IMR-90 (cell line): Measurements from ENCODE around the gene ABR.

Experiments
- CEBPB ChIP-seq: IDR thresholded peaks from 2 replicates; pipeline ENCODE4 v1.6.1; 2012; ENCODE audit warnings: low read depth, low read length, improper control_type of control experiment
- CHD1 ChIP-seq: IDR thresholded peaks from 2 replicates; pipeline ENCODE4 v1.6.1; 2012; ENCODE audit warnings: low read depth, low read length, improper control_type of control experiment
- FOS ChIP-seq: fragments of 150-350 bp; IDR thresholded peaks from 2 replicates; pipeline ENCODE4 v1.6.1; 2016; ENCODE audit warnings: low read depth, low read length
- MAZ ChIP-seq: IDR thresholded peaks from 2 replicates; pipeline ENCODE4 v1.6.1; 2012; ENCODE audit warnings: low read depth, mild to moderate bottlenecking, low read length, improper control_type of control experiment, moderate library complexity, borderline replicate concordance
- POLR2A ChIP-seq: IDR thresholded peaks from 2 replicates; pipeline ENCODE4 v1.6.1; 2012; ENCODE audit warnings: mild to moderate bottlenecking, low read depth, low read length
- RAD21 ChIP-seq: IDR thresholded peaks from 2 replicates; pipeline ENCODE4 v1.6.1; 2012; ENCODE audit warnings: low read length, improper control_type of control experiment
- SMC3 ChIP-seq: fragments of 150-350 bp; IDR thresholded peaks from 2 replicates; pipeline ENCODE4 v1.6.1; 2016; ENCODE audit warnings: low read depth, mild to moderate bottlenecking, antibody characterized with exemption, low read length, moderate library complexity
- TF ChIP-seq, protein P1 (sequence below): conservative IDR thresholded peaks from 2 replicates; pipeline ENCODE4 v1.5.1; 2012; ENCODE audit warnings: mild to moderate bottlenecking, low read depth, low read length, improper control_type of control experiment
- TF ChIP-seq, protein P2 (sequence below): fragments of 150-350 bp; IDR thresholded peaks from 2 replicates; pipeline ENCODE4 v1.6.1; 2017; ENCODE audit warnings: mild to moderate bottlenecking, antibody characterized with exemption, low read length, low read depth

DNA sequence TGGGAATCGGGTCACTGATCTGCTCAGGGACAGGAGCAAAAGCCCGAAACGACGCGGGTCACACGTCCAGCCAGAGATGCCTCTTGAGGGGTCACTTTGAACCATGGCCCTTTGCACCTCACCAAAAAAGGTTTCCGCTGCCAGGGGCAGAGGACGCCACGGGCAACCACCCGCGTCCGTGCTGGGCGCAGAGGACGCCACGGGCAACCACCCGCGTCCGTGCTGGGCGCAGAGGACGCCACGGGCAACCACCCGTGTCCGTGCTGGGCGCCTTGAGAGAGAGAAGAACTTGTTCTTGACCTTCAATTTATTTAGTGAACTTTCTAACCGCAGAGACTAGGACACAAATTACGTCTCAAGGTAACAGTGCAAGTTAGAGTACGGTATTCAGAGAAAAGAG lies 147.4 kb downstream of the ABR start:
- TF ChIP-seq POLR2A (no peak), CEBPB (no peak), SMC3 (no peak), RAD21 (no peak), MAZ (no peak), CHD1 (no peak), FOS (no peak)
- TF ChIP-seq, protein P1, sequence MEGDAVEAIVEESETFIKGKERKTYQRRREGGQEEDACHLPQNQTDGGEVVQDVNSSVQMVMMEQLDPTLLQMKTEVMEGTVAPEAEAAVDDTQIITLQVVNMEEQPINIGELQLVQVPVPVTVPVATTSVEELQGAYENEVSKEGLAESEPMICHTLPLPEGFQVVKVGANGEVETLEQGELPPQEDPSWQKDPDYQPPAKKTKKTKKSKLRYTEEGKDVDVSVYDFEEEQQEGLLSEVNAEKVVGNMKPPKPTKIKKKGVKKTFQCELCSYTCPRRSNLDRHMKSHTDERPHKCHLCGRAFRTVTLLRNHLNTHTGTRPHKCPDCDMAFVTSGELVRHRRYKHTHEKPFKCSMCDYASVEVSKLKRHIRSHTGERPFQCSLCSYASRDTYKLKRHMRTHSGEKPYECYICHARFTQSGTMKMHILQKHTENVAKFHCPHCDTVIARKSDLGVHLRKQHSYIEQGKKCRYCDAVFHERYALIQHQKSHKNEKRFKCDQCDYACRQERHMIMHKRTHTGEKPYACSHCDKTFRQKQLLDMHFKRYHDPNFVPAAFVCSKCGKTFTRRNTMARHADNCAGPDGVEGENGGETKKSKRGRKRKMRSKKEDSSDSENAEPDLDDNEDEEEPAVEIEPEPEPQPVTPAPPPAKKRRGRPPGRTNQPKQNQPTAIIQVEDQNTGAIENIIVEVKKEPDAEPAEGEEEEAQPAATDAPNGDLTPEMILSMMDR = no peak
- TF ChIP-seq, protein P2, sequence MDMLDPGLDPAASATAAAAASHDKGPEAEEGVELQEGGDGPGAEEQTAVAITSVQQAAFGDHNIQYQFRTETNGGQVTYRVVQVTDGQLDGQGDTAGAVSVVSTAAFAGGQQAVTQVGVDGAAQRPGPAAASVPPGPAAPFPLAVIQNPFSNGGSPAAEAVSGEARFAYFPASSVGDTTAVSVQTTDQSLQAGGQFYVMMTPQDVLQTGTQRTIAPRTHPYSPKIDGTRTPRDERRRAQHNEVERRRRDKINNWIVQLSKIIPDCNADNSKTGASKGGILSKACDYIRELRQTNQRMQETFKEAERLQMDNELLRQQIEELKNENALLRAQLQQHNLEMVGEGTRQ = no peak
